NCI-H82 (cell line): Measurements from ENCODE around the gene SMARCC1.

Experiments used
- DNase-seq: peaks from one replicate; lab custom pipeline; 2025; lab: John Stamatoyannopoulos, UW

Gene SMARCC1

GRCh38 chr3:47586746-47587145 is 194.9 kb downstream of the SMARCC1 start:
- DNase-seq, result no peak

- DNase-seq, result peak; percentile 37
Measured at GRCh38 chr3:47583320-47584075, 198.2 kb downstream of the SMARCC1 start.

GRCh38 chr3:47581835-47582234 is 199.9 kb downstream of the SMARCC1 start:
- DNase-seq, result no peak

GRCh38 chr3:47581422-47581821 is 200.3 kb downstream of the SMARCC1 start:
- no peak for DNase-seq

- DNase-seq, result peak; percentile 18
Measured at GRCh38 chr3:47580481-47580880, 201.2 kb downstream of the SMARCC1 start.

GRCh38 chr3:47579875-47580274 is 201.8 kb downstream of the SMARCC1 start:
- peak; percentile 36 for DNase-seq

- peak; percentile 93 for DNase-seq
Measured at GRCh38 chr3:47578691-47579632, 202.7 kb downstream of the SMARCC1 start, which contains the start of gene CSPG5. CSPG5 (minus strand) TSS chr3:47578865; CDS start chr3:47578693, 172 bp downstream.

- DNase-seq, result peak; percentile 78
Measured at GRCh38 chr3:47578119-47578632, 203.5 kb downstream of the SMARCC1 start.

- DNase-seq, result no peak
Measured at GRCh38 chr3:47577583-47578118, 204.0 kb downstream of the SMARCC1 start.

GRCh38 chr3:47573190-47574172 is 208.2 kb downstream of the SMARCC1 start:
- DNase-seq, result no peak

GRCh38 chr3:47571391-47572175 is 210.1 kb downstream of the SMARCC1 start:
- peak; percentile 91 for DNase-seq

GRCh38 chr3:47568901-47569300 is 212.8 kb downstream of the SMARCC1 start:
- no peak for DNase-seq

GRCh38 chr3:47567149-47567548 is 214.5 kb downstream of the SMARCC1 start:
- DNase-seq, result no peak

- no peak for DNase-seq
Measured at GRCh38 chr3:47566667-47567066, 215.0 kb downstream of the SMARCC1 start.

- DNase-seq, result no peak
Measured at GRCh38 chr3:47565734-47566550, 215.8 kb downstream of the SMARCC1 start.

GRCh38 chr3:47556351-47556750 is 225.3 kb downstream of the SMARCC1 start:
- no peak for DNase-seq

- DNase-seq, result no peak
Measured at GRCh38 chr3:47554335-47554734, 227.4 kb downstream of the SMARCC1 start.

- no peak for DNase-seq
Measured at GRCh38 chr3:47553407-47553806, 228.3 kb downstream of the SMARCC1 start.

- no peak for DNase-seq
Measured at GRCh38 chr3:47542471-47543173, 239.1 kb downstream of the SMARCC1 start.
